GM19043 (cell line): ENCODE measurements around the gene CDSN.

Source experiments
- ATAC-seq: cut with Tn5 transposase; IDR thresholded peaks from one replicate; pipeline ENCODE4 v1.9.1; 2021; ENCODE audit warnings: low read depth; ENCODE audit not compliant: unreplicated experiment

Gene CDSN

GRCh38 chr6:31120151-31120915 is at the start of gene CDSN:
Gene CDSN (minus strand): TSS chr6:31120446. CDS start chr6:31120419, 27 bp downstream.
- ATAC-seq = no peak

- no peak for ATAC-seq
Observed at GRCh38 chr6:31169123-31169857, 49.0 kb upstream of the CDSN start.

- no peak for ATAC-seq
Observed at GRCh38 chr6:31168606-31169005, 48.4 kb upstream of the CDSN start.

GRCh38 chr6:31165986-31166385 is 45.7 kb upstream of the CDSN start:
- no peak for ATAC-seq

DNA sequence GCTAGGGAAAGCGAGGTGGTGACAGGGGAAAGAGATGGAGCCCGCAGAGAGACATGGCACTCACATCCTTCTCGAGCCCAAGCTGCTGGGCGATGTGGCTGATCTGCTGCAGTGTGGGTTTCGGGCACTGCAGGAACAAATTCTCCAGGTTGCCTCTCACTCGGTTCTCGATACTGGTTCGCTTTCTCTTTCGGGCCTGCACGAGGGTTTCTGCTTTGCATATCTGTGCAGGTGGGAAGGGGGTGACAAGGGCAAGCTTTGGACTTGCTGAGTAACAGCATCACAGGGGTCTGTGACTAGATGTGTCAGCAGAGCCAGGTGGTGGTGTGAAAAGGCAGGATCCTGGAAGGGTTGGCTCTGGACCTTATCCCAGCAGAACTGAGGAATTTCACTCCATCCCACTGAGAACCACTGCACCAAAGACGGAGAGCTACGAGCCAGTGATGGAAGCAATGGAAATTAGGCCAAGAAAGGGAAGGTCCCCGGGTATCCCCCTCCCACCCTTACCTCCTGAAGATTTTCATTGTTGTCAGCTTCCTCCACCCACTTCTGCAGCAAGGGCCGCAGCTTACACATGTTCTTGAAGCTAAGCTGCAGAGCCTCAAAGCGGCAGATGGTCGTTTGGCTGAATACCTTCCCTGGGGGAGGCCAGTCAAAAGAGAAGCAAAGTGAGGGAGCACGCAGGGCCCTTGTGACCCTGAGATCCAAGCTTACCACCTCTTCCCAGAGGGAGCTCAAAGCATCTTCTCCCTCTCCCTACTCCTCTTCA is 45.0 kb upstream of the CDSN start:
- ATAC-seq = peak; percentile 76

- ATAC-seq = peak; percentile 13
Observed at GRCh38 chr6:31164475-31165063, 44.3 kb upstream of the CDSN start.

GRCh38 chr6:31163922-31164321 is 43.7 kb upstream of the CDSN start:
- no peak for ATAC-seq

DNA sequence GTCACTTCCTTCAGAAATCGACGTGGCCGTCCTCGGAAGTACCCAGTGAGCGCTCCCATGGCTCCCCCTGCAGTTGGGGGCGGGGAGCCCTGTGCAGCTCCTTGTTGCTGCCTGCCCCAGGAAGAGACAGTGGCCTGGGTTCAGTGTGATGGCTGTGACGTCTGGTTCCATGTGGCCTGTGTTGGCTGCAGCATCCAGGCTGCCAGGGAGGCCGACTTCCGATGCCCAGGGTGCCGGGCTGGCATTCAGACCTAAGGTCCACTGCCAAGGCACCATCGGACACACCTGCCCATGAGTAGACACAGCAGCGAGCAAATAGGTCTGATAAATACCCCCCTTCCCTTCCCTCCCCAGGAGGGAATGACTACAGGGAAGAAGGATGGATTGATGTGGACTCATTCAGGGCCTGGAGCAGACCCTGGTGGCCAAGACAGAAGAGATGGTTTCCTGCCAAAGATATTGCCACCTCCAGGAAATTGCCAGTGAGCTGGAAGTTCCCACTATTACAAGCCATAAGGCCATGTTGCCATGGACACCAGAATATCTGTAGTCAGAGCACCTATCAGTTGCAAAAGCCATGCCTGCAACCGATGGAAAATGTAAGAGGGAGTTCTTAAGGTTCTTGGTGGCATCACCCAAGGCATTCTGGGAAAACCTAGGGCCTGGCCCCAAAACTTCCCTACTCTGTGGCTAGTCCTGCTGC is 42.4 kb upstream of the CDSN start:
- ATAC-seq = no peak

GRCh38 chr6:31161216-31162126 is 41.2 kb upstream of the CDSN start:
- no peak for ATAC-seq

DNA sequence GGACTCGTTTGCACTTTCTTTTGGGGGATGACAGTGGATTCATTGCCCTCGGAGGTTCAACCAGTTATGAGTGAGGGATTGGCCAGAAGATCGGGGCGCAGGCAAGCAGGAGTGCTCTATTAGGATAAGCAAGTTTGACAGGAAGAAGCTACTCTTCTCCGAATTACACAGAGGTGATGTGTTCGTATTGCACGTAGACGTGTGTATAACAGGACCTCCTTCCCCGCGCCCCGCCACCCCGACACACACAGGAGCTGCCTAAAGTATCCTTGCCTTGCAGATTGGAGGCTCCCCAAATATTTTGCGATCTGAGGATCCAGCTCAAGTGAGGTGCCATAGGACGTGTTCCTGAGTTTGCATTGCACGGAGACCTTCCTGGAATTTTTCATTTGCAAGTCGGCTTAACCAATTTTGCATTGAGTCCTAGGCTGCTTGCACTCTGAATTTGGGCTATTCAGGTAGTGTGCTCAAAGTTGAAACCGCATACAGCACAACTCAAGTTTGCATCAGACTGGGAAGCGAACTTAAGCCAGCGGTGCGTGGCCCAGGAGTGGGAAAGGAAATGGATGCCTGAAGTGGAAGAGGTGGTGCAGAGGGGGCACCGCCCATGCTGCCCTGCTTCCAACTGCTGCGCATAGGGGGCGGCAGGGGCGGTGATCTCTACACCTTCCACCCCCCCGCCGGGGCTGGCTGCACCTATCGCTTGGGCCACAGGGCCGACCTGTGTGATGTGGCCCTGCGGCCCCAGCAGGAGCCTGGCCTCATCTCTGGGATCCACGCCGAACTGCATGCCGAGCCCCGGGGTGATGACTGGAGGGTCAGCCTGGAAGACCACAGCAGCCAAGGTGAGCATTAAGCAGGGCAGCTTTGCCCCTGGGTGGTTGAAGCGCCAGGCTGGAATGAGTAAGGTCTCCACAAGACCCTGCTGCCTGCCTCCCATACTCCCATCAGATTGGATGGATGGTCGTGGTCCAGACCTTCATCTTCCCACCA is 38.9 kb upstream of the CDSN start:
- no peak for ATAC-seq

DNA sequence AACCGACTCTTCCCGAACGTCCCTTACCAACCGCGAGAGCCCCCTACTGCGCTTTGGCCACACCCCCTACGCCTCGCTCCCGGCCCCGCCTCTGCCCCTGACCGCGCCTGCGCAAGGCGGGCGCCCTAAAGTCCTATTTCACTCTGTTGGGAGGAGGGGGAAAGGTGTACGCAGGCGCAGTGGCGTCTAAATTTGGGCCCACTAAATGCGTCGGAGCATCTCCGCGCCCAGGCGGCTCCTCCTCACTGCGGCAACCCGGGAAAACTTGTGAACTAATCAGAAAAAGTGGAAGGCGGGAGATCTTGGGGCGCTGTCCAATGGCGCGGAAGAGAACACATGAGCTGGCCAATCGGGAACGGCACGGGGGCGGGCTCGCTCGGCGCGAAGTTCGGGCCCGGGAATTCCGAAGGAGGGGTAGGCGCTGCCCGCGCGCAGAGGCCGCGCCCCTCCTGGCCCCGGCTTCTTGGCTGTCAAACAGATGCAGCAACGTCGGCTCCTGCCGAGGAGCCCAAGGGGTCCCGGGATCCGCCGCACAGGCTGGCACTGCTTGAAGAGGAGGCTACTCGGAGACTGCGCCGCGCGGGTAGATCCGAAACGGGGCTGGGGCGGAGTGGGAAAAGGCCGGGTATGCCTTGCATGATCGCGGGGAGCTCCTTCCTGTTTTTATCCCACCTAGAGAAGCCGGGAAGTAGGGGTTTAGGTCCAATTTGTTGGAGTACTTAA is 38.1 kb upstream of the CDSN start, which contains the start of gene TCF19:
Gene TCF19 (plus strand): TSS at position 450 of the 723 bp plus-strand sequence. CDS start 881 bp downstream, outside the sequence.
- peak; percentile 88 for ATAC-seq

- no peak for ATAC-seq
Observed at GRCh38 chr6:31157513-31158139, 37.4 kb upstream of the CDSN start, which contains the start of gene CCHCR1. Gene CCHCR1 (minus strand): TSS chr6:31157802. CDS start chr6:31157600, 202 bp downstream.

DNA sequence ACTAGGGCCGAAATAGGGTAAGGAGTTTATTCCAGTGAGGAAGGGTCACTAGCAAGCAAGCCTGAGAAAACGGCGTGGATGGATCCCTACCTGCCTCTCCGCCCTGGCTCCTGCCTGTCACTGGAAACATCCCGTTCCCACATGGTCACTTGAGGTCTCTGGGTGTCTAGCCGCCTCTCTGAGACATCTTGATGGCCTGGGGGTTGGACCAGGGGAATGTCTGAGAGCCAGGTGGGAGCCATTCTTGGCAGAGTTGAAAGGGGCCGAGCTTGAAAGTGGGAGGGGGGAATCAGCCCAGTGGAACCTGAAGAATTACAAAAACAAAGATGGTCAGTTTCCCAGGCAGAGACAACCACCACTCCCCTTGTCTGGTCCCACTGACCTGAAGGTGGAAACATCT is 36.4 kb upstream of the CDSN start:
- no peak for ATAC-seq

DNA sequence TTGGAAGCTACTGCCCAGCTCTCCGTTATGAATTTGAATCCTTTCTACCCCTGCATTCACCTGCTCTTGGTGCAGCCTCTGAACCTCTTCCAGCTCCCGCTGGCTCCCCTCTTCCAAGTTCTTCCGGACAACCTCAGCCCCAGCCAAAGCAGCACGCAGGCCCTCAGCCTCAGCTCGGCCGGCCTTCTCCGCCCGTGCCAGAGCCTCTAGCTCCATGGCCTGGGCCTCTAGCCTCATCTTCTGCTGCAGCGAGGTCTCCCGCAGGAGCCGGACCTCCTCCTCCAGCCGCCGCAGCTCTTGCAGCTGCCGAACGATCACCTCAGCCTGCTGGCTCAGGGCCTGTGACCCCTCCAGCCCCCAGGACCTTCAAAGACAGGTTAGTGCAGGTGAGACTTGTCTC is 34.2 kb upstream of the CDSN start:
- ATAC-seq = no peak

- no peak for ATAC-seq
Observed at GRCh38 chr6:31152781-31153180, 32.5 kb upstream of the CDSN start.

DNA sequence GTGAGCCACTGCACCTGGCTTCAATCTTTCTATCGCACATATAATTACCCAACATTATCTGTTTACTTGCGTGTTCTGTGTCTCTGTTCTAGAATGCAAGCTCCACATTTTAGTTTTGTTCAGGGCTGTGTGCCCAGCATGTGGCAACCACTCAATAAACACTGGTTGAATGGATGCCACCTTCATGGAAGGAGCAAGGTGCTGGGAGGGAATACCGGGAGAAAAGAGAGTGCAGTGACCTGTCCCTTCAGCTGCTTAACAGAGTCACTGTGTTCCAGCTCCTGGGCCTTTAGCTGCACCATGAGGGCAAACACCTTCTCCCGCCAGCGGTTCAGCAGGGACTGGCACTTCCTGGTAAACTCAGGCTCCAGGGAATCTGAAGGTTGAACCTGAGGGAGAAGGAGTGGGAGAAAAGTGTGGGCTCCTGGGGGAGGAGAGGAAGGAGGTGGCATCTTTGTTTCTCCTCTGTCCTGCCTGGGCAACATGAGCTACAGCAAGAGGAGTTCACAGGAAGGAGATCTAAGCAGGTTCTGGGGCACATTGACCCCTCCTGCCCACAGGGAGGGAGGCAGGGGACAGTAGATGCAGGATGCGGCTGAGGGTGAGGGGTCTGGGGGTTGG is 29.7 kb upstream of the CDSN start:
- no peak for ATAC-seq
